Hippocampal formation (tissue), 2 donors: ENCODE measurements around the gene NEK7.
"Not testable (repeated sequence)": the region's sequence is repeated elsewhere in the genome, so short reads cannot be mapped to it uniquely, and the experiment has no call there.

ENCODE experiments used
- DNase-seq, 2 donors: peaks; one replicate each; lab custom pipeline; 2025; lab: John Stamatoyannopoulos, UW

The NEK7 gene

DNA sequence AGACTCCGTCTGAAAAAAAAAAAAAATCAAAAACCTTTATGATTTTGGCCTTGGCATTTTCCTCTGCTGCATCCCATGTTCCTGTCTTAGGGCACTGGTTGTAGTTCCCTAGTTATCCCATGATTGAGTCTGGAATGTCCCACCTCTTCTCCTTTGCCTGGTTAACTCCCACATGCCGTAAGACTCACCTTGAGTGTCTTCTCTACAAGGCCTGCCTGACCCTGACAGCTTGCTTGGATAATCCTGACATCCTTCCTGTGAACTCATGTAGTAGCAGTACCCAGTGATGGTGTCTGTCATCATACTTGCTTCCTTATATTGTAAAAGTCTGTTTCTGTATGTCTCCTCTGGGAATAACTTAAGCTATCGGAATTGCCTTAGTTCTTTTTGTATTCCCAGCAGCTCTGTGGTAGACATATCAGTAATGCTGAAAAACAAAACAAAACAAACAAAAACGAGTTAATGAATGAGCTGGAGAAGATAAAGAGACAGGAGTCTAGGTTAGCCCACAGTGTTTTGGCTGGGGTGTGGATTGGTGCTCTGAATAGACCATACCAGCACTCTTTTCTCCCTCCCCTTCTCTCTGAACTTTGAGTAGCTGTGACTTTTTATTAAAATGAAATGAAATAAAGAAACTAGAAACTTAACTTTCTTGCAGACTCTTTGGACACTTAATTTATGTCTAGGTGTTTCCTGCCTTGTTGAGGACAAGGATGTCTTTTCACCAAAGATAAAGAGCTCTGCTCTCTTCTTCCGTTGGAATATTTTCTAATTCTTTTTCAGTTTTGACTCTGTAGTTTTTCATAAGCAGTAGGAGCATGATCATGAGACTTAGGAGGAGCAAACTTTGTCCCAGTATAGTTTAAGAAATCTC is 15.1 kb downstream of the NEK7 start:
- DNase-seq: no peak

DNA sequence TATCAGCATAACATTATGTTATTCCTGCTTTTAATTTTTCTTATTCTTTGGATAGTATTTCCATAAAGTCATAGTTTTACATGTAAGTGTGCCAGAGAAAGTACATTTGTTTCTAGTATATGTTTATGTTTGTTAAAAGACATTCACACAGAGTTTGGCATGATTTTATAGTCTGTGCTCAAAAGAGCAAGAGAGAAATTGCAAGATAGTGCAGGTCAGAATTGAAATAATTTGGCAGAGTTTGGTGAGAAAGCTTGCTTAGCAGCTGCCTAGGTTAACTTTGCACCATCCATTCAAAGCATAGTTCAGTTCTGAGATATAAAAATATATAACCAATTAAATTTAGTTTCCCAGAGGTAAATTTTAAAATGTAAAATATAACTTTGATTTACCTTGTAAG is 17.0 kb downstream of the NEK7 start:
- DNase-seq: no peak

DNA sequence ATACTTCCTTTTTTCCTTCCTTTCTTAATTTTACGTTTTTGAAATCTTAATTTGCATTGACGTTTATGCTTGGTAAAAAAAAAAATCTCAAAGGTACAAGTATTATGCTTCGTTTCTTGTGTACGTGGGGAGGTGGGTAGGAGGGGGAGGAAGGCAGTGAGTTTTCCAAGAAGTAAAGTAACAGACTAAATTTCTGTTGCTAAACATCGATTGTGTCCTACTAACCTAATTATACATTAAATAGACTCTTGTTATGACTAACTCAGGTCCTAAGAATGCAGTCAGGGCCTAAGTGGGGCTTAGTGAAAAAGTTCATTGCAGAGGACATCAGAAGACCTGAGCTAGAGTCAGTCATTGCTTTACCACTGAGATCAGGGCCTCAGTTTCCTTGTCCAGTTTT is 17.5 kb downstream of the NEK7 start:
- DNase-seq: no peak

DNA sequence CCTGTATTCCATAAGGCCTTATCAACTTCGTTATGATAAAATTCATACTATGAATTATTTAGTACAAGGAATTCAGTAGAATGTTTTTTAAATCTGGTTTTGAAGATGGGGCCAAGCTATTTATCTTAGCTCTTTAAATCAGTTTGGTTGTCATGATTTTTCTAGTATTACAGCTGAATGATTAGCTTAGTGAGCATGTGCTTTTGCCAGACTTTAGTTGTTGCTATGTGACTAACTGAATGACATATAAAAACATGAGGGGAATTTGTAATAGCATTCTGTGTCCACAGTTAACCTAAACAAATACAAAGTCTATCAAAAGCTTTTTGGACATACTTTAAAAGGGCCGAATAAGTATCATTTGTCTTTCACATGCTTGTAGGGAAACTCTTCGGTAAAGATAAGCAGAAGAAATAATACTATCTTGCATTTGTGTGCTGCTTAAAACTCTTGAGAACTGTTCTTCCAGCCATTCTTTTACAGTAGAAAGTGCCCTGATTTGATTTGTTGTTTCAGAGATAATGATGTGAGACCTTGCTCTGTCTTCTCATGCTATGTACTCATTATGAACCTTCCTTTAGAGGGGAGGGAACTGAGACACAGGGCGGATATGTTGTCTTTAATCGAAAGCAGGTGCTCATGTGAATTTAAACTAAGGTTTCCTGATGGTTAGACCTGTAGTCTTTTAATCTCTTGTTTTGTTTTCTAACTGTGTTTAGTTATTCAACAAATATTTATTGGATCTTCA is 18.8 kb downstream of the NEK7 start:
- no peak for DNase-seq

DNA sequence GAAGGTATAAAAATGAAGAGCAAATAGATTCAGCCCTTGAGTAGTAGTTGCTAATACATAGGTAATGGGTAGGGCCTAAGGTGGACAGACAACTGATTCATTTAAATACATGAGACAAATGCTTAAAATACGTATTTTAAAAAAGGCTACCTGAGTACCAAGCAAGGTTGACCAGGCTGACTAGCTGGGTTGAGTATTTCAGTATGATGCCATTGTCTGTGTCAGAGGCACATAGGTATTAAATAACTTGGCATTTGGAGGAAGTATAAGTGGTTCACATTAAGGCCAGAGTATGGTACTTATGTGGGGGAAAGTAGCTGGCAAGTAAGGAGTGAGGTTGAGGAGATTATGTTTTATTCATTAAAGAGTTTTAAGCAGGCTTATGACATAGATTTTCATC is 19.4 kb downstream of the NEK7 start:
- DNase-seq: no peak

DNA sequence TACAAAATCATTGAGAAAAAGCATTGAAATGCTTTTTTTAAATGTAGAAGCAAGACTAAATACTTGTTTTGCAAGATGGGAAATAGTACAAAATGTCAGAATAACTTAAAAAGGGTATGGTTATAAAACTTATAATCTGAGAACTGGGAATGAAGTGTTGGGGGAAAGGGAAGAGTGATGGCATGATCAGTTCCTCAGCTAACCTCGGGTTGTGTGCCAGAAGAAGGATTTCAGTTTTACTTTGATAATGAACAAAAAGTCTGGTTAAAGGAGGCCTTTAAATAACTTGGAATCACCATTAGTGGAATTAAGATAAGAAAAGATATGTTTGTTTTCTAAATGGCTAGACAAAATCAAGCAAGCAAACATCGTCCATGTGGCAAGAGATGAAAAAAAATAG is 20.7 kb downstream of the NEK7 start:
- DNase-seq: no peak

DNA sequence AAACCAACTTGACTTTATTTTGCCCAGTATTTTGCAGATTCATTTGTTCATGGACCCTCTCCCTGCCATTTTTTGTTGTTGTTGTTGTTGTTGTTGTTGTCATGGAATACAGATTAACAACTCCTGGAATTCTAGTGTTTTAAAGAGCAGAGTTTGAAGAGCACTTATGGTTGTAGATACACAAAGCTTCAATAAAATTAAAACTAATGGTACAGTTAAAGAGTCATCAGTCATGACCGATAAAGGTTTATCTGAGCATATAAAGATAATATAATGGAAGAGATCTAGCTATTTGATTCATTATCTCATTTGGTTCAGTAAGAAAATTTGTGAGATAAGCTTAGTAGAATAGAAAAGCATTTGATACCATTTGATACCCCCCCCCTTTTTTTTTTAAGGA is 21.8 kb downstream of the NEK7 start:
- DNase-seq: no peak

DNA sequence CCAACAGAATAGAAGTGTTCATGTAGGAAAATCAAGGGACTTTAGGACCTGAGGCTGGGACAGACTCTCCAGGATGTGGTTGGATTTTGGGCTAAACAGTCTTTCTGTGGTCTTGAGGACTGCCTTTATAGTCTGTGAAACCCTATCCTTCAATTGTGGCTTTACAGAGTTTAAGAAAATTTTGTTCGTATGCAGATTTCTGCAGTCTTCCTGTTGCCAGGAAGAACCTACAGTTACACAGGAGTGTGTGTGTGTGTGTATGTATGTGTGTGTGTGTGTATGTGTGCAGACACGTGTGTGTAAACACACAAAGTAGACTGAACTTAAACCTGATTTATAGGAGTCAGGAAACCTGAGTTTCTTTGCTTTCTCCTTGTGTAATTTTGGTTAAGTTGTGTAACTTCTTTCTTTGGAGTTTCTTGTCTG is 22.8 kb downstream of the NEK7 start:
- DNase-seq: no peak

DNA sequence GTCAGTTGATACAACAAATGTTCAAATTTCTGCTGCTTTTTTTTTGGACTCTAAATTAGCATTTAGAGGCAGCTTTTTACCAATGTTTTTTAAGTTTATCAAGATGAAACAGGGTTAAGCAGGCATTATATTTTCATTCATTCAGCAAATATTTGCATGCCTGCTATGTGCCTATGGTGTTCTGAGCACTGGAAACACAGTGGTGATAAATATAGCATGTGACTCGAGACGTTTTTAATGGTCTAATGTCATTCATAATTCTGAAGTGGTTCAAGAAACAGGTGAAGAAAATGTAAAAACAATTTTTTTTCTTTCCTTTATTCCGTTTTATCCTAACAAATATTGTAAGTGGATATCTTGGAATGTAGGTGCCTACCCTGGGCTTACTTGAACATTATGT is 26.8 kb downstream of the NEK7 start:
- no peak for DNase-seq

DNA sequence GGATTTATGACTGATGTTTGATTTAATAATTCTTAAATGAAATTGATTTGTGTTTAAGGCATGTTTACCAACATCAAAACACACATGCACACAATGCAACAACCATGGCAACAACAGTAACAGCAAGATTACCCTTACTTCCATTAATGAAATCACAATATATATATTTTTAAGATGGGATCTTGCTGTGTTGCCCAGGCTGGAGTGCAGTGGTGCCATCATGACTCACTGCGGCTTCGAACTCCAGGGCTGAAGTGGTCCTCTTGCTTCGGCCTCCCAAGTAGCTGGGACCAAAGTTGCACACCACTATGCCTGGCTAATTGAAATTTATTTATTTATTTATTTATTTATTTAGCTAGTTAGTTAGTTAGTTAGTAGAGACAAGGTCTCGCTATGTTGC is 27.7 kb downstream of the NEK7 start:
- no peak for DNase-seq

DNA sequence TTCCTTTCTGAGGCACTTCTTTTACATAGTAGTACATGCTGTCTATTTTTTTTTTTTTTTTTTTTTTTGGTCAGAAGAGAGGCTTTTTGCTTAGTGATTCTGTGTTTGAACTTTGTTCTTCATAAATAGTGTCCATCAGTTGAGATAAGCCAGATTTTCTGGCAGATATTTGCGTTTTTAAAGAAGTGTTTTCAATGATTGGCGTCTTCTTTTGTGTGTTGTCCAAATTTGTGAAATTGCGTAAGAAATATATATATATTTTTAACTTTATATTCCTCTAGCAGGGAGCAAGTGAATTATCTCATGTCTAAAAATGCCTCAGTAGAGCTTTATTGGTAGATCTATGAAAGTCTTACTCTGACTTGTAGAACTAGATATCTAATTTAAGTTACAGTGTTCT is 28.3 kb downstream of the NEK7 start:
- no peak for DNase-seq

DNA sequence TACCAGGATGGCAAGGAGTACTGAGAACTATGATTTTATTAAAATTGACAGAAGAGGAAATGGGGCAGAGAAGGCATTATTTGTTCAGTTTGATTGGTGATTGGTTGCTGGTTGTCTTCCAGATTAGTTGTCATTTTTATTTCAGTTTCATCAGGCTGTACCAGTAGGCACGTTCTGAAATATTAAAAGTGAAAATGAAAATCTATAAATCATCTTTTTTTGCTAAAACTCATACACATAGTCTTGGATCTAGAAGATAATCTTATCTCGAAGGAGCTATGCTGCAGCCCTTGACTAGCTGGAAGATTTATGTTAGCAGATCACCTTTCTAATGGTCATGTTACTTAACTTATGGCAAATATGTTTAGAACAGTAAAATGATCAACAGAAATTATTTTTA is 29.0 kb downstream of the NEK7 start:
- no peak for DNase-seq

DNA sequence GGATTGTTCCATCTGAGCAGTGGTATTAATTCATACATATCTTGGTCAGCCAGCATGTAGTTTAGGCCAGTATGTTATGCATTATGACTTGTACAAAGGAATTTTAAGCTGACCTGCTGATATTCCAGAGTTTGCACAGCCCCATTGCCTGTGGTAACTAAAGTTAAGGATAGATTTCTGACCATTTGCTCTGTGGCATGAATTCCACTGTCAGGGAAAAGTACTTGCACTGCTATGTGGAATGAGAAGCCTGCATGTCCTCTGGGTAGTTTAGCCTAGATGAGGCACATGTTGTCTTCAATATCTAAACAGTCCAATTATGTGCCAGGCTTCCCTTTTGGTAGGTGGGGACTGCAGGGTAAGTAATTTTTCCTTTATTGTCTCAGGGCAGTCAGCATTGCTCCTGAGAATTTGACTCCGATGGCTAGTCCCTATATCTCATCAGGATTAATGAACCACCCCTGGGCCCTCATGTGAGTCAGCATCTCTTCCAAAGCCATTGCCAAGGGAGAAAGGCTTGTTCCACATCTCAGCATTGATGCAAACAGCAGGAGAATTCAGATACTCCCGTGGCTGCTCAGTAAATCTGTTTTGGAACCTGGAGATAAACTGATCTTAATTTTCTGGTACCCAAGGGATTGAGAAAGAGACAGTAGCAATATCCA is 30.2 kb downstream of the NEK7 start:
- no peak for DNase-seq

DNA sequence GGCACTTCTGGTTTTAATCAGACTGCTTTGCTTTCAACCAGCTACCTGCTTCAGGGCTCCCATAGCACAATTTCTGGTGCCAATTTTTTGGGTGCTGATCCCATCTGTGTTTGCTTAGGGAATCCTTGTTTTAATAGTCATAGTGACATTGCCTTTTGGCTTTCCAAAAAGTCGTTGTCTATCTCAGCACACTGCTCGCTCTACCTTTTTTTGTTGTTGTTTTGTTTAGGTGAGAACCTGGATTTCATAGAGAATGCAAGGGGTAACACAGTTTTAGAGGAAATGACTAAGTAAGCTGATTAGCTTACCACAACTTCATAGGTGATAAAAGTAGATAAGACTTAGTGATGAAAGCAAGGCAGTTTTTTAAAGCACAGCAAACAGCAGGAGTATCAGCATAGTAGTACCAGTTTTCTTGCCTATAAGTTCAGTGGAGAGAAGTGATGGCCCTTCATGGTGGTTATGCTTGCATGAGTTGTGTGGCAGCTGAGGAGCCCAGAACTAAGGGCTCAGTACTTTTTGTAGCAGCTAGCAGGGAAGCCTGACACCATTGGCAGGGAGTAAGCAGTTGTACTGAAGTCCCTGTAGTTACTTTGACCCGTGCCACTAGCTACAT is 31.3 kb downstream of the NEK7 start:
- DNase-seq: no peak

DNA sequence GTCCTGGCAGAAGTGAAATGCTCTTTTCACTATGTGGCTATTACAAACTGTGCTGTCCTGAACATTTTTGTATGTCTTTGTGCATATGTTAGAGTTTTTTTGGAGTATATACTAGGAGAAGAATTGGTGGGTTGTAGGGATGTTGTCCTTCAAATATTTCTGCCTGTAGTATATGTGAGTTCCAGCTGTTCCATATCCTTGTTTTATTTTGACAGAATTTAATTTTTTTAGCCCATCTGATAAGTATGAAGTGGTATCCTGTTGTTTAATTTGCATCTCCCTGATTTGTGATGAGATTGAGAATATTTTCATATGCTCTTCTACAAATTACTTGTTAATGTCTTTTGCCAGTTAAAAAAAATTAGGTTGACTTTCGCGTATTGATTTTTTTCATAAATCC is 34.3 kb downstream of the NEK7 start:
- DNase-seq: no peak

DNA sequence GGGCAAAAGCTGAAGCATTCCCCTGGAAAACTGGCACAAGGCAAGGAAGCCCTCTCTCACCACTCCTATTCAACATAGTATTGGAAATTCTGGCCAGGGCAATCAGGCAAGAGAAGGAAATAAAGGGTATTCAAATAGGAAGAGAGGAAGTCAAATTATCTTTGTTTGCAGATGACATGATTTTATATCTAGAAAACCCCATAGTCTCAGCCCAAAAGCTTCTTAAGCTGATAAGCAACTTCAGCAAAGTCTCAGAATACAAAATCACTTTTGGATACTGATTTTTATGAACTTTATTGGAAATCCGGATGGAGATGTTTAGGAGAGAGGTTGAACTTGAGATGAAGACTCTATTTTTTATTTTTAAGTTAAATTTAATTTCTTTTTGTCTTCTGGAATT is 37.1 kb downstream of the NEK7 start:
- not testable (repeated sequence) for DNase-seq

DNA sequence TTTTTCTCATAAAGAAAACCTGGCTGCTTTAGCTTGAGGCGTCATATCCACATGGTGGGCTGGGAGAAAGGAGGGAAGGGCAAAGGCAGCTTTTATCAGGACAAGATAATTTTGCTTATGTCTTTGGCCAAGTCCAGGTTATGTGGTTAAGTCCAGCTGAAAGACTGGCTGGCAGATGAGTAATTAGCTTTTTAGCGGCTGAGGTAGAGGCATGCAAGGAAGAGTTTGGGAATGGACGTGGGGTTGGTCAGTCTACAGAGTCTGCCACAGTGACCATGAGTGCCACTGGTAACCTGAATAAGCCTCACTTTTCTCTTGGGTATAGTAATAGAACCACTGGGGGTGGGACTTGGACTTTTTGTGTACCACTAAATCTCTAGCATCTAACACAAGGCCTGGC is 39.8 kb downstream of the NEK7 start:
- DNase-seq: no peak

DNA sequence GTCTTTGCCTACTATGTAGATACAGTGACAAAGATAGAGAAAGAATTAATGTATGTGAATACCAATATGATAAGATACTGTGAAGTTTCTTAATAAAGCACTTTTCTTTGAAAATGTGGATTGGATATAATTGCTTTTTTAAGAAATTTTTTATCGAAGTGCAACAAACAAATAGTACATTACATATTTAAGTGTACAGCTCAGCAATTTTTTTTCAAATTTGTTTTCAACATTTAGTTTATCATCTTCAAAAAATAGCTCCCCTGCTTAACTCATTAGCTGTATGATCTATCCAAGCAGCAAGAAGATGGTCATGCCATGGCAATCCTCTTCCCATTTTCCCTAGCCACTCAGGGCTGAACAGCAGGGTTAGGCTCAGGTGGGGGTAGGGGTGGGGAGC is 40.5 kb downstream of the NEK7 start:
- DNase-seq: no peak

DNA sequence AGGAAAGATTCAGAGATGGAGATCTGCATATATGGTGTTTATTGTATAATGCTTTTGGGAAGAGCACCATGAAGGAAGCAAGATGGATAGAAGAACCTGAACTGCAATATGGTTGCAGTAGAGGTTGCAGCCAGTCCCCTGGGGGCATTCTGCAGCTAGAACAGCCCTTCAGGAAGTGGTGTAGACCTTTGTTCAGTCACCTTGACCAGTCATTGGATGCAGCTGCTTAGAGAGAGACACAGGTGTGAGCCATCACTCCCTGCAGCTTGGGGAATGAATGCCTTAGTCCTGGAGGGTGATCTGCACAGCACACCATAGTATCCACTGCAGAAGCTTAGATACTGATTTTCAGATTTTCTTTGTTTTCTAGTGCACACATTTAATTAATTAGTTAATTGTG is 42.3 kb downstream of the NEK7 start:
- no peak for DNase-seq

DNA sequence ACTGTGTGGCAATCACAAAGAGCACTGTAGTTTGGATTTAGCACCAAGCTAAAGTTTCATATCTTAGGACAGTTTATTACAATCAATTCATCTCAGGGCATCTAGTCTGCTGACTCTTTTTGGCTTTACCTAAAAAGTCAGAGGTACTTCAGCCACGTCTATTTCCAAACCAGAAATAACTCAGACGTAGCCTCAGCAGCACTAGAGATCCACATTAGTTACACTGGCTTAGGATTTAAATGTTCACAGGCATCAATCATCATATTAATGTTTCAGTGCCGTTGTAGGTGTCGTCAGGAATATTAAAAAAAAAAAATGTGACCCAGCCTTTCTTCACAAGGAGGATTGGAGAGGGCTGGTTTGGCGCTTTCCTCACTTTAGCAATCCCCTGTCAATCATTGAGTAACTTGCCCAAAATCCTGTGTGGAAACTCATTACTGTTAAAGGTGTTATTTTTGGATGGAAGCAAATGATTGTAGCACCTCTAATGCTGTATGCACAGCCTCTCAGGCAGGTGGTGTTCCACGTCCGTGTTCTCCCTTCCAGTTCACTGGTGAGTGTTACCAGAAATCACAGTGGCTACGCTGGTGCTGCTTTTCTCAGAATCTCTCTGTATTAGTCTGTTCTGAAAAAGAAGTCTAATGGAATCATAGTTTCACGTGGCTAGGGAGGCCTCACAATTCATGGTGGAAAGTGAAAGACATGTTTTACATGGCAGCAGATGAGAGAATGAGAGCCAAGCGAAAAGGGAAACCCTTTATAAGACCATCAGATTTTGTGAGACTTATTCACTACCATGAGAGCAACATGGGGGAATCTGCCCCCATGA is 45.4 kb downstream of the NEK7 start:
- DNase-seq: no peak

DNA sequence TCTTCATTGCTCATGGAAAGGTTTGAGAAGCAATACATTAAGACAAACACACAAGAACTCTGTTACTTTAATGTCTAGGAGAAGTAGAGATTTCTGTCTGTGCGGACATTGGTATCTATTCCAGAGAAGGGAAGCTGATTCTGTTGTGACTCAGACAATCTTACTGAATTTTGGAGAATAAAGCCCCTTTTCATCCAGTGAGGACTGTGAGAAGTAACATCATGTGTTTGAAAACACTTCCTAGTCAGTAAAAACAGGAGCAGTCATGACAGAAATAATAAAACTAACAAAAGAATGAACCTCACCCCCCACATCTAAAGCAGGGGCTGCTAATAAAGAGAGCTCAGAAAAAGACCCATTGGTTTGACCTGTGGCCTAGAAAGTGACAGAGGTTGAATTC is 46.6 kb downstream of the NEK7 start:
- no peak for DNase-seq
